GM18909 (cell line): ENCODE results near the gene RBM25.

ENCODE experiments used
- ATAC-seq: cut with Tn5 transposase; IDR thresholded peaks from one replicate; pipeline ENCODE4 v1.9.1; 2021; ENCODE audit warnings: mild to moderate bottlenecking; ENCODE audit not compliant: unreplicated experiment, poor library complexity

Gene RBM25

DNA sequence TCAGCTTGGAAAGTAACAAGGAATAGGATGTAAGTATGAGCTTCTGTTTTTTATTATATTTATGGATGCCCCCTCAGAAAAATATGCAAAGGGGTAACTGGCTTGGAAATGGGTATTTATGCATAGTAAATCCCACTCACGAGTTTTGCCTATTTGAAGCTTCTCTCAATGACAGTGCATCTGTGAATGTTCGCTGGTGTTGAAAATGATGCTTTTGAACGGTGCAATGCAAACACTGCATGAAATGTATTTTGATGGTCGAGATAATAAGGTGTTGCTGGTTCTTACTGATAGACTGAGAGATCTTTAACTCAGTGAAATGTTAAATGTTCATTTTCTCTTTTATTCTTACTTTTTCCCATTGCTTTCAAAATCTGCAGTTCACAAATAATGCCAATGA is 42.0 kb downstream of the RBM25 start:
- no peak for ATAC-seq

DNA sequence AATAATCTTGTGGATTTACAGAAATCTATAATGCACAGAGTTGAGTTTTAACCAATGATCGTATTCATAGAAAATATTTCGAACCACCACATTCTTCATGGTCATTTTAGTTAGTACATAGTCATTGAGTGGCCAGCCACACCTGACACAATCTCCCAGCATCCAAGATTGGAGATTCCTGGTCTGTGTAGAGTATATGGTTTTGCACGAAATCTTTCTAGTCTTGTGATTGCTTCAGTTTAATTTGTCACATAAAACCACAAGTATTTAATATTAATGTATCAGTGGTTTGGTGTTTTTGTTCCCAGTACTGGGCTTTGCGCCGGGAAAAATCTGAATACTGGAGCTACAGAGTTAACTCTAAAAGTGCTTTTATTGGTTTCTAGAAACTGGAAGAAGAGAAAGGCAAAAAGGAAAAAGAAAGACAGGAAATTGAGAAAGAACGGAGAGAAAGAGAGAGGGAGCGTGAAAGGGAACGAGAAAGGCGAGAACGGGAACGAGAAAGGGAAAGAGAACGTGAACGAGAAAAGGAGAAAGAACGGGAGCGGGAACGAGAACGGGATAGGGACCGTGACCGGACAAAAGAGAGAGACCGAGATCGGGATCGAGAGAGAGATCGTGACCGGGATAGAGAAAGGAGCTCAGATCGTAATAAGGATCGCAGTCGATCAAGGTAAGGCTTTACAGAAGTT is 44.6 kb downstream of the RBM25 start:
- ATAC-seq: no peak

DNA sequence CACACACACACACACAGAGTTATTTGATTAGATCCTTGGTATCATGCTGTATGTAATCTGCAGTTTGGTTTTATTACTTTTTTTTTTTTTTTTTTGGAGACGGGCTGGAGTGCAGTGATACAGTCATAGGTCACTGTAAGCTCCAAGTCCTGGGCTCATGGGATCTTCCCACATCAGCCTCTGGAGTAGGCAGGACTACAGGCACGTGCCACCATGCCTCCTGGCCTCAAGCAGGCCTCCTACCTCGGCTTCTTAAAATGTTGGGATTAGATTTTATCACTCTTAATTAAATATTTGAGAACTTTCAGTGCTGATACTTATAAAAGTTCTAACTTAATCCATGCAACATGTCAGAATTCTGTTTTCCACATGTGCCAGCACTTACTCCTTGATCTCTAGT is 46.7 kb downstream of the RBM25 start:
- ATAC-seq: no peak

DNA sequence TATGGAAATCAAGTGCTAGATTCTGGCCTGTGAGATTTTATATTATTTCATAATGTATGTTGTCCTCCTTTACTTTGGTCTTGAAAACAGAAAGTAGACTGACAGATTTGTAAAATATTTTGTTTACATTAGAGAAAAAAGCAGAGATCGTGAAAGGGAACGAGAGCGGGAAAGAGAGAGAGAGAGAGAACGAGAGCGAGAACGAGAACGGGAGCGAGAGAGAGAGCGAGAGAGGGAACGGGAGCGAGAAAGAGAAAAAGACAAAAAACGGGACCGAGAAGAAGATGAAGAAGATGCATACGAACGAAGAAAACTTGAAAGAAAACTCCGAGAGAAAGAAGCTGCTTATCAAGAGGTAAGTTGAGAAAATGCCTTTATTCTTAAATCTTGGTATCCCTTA is 47.4 kb downstream of the RBM25 start:
- ATAC-seq: no peak

DNA sequence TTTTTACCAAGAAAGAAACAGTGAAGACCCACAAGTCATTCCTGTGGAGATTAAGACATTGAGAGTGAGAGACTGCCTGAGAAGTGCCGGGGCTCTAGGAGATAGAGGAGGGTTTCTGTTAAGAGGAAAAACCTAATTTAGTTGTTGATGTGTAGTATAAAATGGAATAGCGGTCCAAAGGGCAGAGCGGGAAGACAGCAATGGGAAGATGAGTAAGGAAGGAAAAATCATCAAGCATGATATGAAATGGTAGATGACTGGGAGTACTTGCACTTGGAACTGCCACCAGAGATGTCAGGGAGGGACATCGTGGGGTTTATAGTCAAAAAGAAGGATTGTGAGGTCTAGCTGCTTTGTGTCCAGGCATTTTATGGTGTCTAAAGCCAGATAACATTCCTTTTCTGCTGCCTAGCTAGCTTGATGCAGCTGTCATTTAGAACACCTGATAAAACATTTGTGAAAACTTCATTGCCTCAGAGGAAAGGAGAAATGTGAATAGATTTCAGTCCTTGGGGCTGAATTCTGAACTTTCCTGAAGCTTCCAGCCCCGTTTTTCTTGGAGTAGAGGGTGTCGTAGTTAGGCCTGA is 57.8 kb downstream of the RBM25 start:
- no peak for ATAC-seq

DNA sequence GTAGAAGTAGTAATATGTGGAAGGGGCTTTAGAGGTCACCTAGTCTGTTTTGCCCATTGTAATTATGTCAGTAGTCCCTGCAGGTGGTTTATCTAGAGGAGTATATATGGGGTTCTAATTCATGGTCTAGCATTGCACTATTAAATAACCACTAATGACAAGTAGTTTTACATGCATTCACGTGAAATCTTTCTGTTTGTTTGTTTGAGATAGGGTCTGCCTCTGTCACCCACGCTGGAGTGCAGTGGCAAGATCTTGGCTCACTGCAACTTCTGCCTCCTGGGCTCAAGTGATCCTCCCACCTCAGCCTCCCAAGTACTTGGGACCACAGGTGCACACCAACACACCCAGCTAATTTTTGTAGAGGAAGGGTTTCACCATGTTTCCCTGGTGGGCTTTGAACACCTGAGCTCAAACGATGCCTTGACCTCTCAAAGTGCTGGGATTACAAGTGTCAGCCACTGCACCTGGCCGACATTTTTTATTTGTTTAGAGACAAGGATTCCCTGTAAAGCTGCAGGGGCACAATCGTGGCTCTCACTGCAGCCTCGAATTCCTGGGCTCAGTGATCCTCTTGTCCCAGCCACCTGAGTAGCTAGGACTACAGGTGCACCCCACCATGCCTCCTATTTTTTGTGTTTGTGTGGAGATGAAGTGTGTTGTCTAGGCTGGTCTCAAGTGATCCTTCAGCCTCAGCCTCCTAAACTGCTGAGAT is 66.0 kb downstream of the RBM25 start:
- no peak for ATAC-seq

DNA sequence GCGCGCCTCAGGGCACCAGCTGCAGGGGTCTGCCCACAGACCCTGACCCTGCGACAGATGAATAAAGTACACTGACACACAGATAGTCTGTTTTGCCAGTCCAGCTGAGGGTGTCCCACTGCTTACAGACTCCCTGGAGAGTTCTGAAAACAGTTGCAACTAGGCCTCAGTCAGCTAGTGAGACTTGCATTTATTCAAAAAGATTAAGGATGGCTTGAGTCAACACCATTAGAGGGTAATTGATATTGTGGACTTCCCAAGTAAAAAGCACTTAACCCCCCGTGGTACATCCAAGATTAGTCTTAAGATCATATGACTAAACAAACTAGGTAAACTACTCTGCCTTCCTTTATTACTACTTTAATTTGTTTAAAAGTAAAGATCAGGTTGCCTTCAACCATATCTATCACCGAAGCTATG is 66.8 kb downstream of the RBM25 start:
- no peak for ATAC-seq

DNA sequence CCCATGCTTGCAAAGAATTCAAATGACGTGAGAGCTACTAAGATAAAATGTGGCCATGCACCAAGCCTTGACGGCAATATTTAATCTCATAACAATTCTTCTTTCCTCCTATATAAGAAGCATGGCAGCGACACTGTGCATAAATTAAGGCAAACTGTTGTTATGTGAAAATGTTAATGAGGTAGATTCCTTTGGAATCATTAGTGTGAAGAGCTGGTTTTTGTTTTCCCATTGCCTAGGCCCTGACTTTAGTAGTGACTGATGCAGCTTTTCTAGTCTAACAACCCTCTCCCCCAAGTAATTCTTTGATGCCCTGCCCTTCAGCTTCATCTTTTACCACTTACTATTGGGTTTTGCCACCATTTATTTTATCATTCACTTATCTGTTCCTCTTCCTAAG is 67.4 kb downstream of the RBM25 start:
- ATAC-seq: no peak

DNA sequence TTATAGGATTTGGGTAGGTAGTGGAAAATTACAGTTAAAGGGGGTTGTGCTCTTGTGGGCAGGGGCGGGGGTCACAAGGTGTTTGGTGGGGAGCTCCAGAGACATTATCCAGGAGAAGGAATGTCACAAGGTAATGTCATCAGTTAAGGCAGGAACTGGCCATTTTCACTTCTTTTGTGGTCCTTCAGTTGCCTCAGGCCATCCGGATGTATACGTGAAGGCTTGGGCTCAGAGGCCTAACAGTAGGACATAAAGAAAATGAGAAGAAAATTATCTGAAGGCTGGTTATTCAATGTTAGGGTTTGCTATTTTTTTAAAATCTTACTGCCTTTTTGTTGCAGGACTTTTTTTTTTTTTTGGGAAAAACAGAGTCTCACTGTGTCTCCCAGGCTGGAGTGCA is 75.5 kb downstream of the RBM25 start:
- ATAC-seq: no peak

DNA sequence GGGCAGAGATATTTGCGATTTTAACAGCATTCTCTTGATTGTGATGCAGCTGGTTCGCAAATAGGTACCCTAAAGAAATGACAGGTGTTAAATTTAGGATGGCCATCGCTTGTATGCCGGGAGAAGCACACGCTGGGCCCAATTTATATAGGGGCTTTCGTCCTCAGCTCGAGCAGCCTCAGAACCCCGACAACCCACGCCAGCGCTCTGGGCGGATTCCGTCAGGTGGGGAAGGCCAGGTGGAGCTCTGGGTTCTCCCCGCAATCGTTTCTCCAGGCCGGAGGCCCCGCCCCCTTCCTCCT is 77.7 kb downstream of the RBM25 start:
- ATAC-seq: no peak

DNA sequence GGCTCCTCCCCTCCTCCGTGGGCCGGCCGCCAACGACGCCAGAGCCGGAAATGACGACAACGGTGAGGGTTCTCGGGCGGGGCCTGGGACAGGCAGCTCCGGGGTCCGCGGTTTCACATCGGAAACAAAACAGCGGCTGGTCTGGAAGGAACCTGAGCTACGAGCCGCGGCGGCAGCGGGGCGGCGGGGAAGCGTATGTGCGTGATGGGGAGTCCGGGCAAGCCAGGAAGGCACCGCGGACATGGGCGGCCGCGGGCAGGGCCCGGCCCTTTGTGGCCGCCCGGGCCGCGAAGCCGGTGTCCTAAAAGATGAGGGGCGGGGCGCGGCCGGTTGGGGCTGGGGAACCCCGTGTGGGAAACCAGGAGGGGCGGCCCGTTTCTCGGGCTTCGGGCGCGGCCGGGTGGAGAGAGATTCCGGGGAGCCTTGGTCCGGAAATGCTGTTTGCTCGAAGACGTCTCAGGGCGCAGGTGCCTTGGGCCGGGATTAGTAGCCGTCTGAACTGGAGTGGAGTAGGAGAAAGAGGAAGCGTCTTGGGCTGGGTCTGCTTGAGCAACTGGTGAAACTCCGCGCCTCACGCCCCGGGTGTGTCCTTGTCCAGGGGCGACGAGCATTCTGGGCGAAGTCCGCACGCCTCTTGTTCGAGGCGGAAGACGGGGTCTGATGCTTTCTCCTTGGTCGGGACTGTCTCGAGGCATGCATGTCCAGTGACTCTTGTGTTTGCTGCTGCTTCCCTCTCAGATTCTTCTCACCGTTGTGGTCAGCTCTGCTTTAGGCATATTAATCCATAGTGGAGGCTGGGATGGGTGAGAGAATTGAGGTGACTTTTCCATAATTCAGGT is 78.3 kb downstream of the RBM25 start, which contains the start of gene PSEN1:
TSS of gene PSEN1 (plus strand) at position 121 of the 839 bp plus-strand sequence. CDS start 11,513 bp downstream, outside the sequence.
- peak; percentile 94 for ATAC-seq

DNA sequence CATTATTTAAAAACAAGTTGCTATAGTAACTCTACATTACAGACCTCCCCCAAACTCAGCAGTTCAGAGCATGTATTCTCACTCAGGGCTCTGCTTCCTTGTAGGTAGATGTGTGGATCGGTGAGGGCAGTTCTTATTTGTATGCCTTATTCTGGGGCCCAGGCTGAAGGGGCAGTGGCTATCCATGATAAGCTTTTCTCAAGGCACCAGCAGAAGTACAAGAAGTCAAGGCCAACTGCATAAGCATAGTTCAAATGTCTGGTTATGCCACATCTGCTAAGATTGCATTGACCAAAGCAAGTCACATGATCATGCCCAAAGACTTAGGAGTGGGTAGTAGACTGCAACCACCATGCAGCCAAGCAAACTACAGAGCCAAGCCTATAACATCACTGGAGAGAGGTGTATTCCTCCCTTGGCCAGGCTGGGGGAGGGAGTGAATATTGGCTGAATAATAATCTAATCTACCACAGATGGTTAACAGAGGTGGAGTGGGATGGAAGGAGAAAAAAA is 82.5 kb downstream of the RBM25 start:
- ATAC-seq: no peak

DNA sequence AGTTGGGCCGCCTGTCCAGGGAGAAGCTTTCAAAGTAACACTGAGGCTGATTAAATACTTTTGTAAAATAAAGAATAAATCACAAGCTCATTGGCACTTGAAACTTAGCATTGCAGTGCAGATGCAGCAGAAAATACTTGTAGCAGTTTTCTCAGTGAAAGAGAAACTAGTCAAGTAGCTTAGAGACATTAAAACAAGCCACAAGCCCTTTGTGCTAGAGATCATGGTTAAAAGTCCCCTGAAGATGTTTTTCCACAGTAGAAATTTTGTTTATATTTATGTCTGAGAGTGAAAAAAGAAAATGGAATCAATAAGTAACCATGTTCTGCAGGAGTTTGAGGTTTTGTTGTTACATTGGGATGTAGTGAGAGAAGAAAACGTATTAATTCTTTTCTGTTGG is 83.9 kb downstream of the RBM25 start:
- ATAC-seq: peak; percentile 46

DNA sequence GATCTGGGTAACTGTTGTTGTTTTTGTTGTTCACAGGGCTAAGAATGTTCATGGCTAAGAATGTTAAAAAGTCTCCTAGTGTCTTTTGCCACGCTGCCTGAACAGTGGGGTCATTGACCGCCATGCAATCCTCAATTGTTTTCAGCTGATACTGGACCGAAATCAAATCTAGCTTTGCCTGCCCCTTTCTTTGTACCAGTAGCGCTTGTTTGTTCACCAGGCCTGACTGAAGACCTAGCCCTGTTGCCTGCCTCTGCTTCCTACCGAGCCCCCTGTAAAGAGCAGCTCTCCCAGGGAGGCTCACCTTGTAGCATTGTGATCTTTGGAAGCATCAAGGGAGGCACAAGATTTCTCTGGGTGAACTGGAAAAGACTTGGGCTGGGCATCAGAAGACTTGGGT is 84.7 kb downstream of the RBM25 start:
- ATAC-seq: no peak

DNA sequence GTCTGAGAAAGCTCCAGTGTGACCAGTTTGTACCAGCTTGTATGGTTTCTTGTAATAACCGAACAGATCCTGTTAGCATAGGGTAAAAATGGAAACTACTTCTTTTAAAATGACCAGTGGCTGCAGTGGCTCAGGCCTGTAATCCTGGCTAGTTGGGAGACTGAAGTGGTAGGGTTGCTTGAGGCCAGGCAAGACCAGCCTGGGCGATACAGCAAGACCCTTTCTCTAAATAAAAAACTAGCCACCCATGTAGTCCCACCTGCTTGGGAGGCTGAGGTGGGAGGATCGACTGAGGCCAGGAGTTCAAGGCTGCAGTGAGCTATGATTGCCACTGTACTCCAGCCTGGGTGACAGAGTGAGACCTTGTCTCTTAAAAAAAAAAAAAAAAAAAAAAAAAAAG is 85.3 kb downstream of the RBM25 start:
- no peak for ATAC-seq

DNA sequence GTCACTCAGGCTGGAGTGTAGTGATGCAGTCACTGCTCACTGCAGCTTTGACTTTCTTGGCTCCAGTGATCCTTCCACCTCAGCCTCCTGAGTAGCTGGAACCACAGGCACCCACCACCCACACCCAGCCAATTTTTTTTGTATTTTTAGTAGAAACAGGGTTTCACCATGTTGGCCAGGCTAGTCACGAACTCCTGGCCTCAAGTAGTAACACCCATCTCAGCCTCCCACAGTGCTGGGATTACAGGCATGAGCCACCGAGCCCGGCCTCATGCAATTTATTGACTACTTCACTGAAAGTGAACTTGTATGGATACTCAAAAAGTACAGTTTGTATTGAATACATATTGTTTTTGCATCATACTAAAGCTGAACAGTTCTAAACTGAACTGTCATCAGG is 87.0 kb downstream of the RBM25 start:
- no peak for ATAC-seq

DNA sequence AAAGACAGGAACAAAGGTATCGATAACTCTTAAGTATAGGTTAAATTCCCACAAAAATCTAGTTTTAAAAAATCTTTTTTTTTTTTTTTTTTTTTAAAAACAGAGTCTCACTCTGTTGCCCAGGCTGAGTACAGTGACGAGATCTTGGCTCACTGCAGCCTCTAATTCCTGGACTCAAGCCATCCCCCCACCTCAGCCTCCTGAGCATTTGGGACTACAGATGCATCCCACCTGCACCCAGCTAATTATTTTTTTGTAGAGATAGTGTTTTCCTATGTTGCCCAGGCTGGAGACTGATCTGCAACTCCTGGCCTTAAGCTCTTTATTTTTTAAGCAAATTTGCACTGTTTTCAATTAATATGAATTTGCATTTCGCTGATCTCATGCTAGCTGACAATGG is 87.8 kb downstream of the RBM25 start:
- ATAC-seq: no peak

DNA sequence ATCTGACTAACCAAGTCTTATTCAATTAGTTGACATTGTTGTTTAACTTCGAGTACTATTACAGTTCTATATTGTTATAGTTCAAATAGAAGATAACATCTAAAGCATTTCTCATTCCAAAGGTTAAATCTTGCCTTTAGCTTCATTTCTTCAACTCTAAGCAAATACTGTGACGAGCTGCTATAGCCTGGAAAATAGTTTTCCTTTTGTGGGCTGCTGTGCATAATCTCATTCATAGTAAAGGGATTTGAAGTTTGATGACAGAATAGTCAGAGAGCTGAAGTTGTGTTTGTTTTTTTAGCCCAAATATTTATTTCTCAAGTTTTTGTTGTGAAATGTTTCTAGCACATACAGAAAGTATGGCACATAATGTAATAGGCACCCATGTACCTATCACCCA is 91.4 kb downstream of the RBM25 start:
- ATAC-seq: no peak

DNA sequence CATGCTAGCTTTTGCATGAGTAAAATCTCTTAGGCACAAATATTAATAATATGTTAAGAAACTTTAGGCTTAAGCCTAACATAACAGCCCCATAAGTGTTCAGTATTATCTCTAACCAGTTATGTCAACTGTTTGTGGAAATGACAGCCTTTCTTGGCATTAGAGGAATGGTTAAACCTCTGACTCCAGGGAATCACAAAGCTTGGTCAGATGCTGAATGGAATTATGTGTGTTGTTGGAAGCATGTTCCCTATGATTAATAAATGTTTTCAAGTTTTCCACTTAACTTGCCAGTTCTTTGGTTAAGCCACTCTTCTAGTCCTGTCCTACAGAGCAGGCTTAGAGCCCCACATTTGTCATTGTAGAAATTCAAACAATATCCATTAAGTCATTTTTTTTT is 94.9 kb downstream of the RBM25 start:
- ATAC-seq: no peak

DNA sequence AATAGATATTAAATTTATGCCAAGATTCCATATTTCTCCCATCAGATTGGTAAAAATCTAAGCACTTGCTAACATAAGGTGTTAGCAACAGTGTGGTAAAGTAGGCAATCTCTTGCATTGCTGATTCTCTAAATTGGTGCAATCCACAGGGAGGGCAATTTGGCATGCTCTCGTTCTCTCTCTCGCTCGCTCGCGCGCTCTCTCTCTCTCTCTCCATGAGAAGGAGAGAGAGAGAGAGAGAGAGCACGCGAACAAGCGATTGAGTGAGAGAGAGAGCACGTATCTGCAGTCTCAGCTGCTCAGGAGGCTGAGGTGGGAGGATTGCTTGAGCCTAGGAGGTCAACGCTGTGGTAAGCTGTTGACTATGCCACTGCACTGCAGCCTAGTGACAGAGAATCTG is 103.9 kb downstream of the RBM25 start:
- ATAC-seq: no peak

DNA sequence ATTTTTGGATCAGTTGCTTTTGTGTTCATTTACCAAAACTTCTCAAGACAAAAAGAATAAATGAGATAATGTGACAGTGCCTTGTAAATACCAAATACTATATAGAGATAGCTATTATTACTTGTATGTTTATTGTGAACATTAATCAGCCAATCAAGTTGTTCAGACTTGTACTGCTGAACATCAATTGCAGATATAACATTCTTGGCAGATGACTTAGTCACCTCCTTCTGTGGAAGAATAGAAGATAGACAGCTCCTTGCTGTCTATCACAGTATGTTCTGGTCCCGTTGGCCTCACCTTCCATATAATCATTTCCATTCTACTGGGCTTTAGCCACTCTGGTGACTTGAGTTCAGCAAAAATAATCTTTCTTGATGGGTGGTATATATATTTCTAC is 108.1 kb downstream of the RBM25 start:
- ATAC-seq: no peak
